Measurements from ENCODE around the gene NXNL1. TPM values are rescaled to one million over a fixed set of nuclear protein-coding genes. Genes with fewer than 3 reads are reported as not detected.

Gene NXNL1
- total and polyA plus RNA-seq, 2 of the 13 experiments (the other 11 are each of a cell fraction or from before 2014, with no cell fraction given), result not detected

DNA sequence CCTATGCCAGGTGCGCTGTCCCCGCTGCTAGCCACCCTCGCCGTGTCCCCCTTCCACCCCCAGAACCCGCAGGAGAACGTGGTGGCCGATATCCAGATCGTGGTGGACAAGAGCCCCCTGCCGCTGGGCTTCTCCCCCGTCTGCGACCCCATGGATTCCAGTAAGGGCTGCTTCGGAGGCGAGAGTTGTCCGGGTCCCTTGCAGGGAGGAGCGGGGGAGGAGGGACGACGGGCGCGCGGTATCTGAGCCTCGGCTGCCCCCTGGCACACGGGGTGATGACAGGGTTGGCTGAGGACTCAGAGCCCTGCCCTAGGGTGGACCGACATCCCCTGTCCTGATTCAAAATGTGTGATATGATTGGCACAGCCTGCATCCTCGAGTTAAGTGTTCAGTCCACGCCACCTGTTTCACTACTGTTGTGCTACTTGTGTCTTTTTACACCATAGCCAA is 40.2 kb downstream of the NXNL1 start (continued):
- no peak for TF ChIP-seq ZFYVE20 (CRISPR knock-in tag; IDR thresholded peaks at IDR 0.05; ENCODE audit: borderline replicate concordance, low read depth)
- TF ChIP-seq FOXM1 (CRISPR knock-in tag; IDR thresholded peaks at IDR 0.05), result no peak
- TF ChIP-seq ARNTL (CRISPR knock-in tag; IDR thresholded peaks at IDR 0.05), result no peak
- no peak for TF ChIP-seq ZNF235 (CRISPR knock-in tag; IDR thresholded peaks at IDR 0.05; ENCODE audit: borderline replicate concordance)
- TF ChIP-seq, protein P1, sequence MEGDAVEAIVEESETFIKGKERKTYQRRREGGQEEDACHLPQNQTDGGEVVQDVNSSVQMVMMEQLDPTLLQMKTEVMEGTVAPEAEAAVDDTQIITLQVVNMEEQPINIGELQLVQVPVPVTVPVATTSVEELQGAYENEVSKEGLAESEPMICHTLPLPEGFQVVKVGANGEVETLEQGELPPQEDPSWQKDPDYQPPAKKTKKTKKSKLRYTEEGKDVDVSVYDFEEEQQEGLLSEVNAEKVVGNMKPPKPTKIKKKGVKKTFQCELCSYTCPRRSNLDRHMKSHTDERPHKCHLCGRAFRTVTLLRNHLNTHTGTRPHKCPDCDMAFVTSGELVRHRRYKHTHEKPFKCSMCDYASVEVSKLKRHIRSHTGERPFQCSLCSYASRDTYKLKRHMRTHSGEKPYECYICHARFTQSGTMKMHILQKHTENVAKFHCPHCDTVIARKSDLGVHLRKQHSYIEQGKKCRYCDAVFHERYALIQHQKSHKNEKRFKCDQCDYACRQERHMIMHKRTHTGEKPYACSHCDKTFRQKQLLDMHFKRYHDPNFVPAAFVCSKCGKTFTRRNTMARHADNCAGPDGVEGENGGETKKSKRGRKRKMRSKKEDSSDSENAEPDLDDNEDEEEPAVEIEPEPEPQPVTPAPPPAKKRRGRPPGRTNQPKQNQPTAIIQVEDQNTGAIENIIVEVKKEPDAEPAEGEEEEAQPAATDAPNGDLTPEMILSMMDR (CRISPR knock-in tag; IDR thresholded peaks at IDR 0.05), result peak; percentile 62
- no peak for TF ChIP-seq SRSF4 (IDR thresholded peaks at IDR 0.05; ENCODE audit: low read depth, low read length, poor library complexity, severe bottlenecking)
- no peak for TF ChIP-seq MXD4 (CRISPR knock-in tag; IDR thresholded peaks at IDR 0.05)
- TF ChIP-seq, protein P2, sequence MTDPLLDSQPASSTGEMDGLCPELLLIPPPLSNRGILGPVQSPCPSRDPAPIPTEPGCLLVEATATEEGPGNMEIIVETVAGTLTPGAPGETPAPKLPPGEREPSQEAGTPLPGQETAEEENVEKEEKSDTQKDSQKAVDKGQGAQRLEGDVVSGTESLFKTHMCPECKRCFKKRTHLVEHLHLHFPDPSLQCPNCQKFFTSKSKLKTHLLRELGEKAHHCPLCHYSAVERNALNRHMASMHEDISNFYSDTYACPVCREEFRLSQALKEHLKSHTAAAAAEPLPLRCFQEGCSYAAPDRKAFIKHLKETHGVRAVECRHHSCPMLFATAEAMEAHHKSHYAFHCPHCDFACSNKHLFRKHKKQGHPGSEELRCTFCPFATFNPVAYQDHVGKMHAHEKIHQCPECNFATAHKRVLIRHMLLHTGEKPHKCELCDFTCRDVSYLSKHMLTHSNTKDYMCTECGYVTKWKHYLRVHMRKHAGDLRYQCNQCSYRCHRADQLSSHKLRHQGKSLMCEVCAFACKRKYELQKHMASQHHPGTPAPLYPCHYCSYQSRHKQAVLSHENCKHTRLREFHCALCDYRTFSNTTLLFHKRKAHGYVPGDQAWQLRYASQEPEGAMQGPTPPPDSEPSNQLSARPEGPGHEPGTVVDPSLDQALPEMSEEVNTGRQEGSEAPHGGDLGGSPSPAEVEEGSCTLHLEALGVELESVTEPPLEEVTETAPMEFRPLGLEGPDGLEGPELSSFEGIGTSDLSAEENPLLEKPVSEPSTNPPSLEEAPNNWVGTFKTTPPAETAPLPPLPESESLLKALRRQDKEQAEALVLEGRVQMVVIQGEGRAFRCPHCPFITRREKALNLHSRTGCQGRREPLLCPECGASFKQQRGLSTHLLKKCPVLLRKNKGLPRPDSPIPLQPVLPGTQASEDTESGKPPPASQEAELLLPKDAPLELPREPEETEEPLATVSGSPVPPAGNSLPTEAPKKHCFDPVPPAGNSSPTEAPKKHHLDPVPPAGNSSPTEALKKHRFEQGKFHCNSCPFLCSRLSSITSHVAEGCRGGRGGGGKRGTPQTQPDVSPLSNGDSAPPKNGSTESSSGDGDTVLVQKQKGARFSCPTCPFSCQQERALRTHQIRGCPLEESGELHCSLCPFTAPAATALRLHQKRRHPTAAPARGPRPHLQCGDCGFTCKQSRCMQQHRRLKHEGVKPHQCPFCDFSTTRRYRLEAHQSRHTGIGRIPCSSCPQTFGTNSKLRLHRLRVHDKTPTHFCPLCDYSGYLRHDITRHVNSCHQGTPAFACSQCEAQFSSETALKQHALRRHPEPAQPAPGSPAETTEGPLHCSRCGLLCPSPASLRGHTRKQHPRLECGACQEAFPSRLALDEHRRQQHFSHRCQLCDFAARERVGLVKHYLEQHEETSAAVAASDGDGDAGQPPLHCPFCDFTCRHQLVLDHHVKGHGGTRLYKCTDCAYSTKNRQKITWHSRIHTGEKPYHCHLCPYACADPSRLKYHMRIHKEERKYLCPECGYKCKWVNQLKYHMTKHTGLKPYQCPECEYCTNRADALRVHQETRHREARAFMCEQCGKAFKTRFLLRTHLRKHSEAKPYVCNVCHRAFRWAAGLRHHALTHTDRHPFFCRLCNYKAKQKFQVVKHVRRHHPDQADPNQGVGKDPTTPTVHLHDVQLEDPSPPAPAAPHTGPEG (CRISPR knock-in tag; IDR thresholded peaks at IDR 0.05), result no peak
- no peak for TF ChIP-seq SP5 (CRISPR knock-in tag; IDR thresholded peaks at IDR 0.05; ENCODE audit: borderline replicate concordance, low read depth)
- no peak for TF ChIP-seq ZNF557 (CRISPR knock-in tag; IDR thresholded peaks at IDR 0.05)
- no peak for TF ChIP-seq ZFP62 (CRISPR knock-in tag; IDR thresholded peaks at IDR 0.05)
- TF ChIP-seq ZNF879 (CRISPR knock-in tag; IDR thresholded peaks at IDR 0.05), result 0 out of 2 replicates have a peak, but pooled peaks have one; percentile 36
- TF ChIP-seq ZBTB8A (CRISPR knock-in tag; IDR thresholded peaks at IDR 0.05; ENCODE audit: borderline replicate concordance, low read depth), result no peak
- no peak for TF ChIP-seq MIER2 (CRISPR knock-in tag; IDR thresholded peaks at IDR 0.05)
- TF ChIP-seq, protein P3, sequence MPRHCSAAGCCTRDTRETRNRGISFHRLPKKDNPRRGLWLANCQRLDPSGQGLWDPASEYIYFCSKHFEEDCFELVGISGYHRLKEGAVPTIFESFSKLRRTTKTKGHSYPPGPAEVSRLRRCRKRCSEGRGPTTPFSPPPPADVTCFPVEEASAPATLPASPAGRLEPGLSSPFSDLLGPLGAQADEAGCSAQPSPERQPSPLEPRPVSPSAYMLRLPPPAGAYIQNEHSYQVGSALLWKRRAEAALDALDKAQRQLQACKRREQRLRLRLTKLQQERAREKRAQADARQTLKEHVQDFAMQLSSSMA (CRISPR knock-in tag; IDR thresholded peaks at IDR 0.05), result peak; percentile 77; the same call in 1 of the 2 replicates
- no peak for TF ChIP-seq HDAC2 (CRISPR knock-in tag; IDR thresholded peaks at IDR 0.05)
- TF ChIP-seq ZNF7 (CRISPR knock-in tag; IDR thresholded peaks at IDR 0.05), result no peak
- no peak for TF ChIP-seq ZNF552 (CRISPR knock-in tag; IDR thresholded peaks at IDR 0.05; ENCODE audit: borderline replicate concordance)
- no peak for TF ChIP-seq TCF12 (IDR thresholded peaks at IDR 0.05)
- TF ChIP-seq TCF12 (CRISPR knock-in tag; IDR thresholded peaks at IDR 0.05), result no peak
- no peak for TF ChIP-seq NAIF1 (CRISPR knock-in tag; IDR thresholded peaks at IDR 0.05; ENCODE audit: borderline replicate concordance)

Measured in HepG2 (cell line).